GM18507 (cell line): ENCODE data around the gene ELN.
A peak's percentile ranks its signal among the peaks of the same experiment; 100 is the strongest.

ENCODE experiments used
- DNase-seq: peaks from one replicate; pipeline ENCODE4 v3.0.0; 2011; ENCODE audit warnings: low read depth; ENCODE audit not compliant: insufficient read length; ENCODE audit errors: extremely low spot score
- FAIRE-seq: peaks from 2 replicates; lab custom pipeline; 2011; peaks lifted over from hg19 to GRCh38; lab: Jason Lieb, UNC

The ELN gene

DNA sequence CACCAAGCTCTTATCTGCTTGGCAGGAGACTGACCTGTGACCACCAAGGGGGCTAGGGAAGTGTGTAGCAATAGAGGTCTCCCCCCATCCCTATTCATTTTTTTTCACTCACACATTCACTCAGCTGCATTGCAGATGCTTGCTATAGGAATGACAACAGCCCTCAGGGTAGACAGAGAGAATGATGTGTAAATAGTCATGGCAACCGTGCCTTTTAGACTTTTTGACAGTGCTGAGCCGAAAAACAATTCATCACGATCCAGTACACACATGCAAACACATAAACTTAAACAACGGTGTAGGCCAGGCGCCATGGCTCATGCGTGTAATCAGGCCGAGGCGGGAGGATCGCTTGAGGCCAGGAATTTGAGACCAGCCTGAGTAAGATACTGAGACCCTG, 7.6 kb upstream of the ELN start:
- DNase-seq, result no peak
- no peak for FAIRE-seq

DNA sequence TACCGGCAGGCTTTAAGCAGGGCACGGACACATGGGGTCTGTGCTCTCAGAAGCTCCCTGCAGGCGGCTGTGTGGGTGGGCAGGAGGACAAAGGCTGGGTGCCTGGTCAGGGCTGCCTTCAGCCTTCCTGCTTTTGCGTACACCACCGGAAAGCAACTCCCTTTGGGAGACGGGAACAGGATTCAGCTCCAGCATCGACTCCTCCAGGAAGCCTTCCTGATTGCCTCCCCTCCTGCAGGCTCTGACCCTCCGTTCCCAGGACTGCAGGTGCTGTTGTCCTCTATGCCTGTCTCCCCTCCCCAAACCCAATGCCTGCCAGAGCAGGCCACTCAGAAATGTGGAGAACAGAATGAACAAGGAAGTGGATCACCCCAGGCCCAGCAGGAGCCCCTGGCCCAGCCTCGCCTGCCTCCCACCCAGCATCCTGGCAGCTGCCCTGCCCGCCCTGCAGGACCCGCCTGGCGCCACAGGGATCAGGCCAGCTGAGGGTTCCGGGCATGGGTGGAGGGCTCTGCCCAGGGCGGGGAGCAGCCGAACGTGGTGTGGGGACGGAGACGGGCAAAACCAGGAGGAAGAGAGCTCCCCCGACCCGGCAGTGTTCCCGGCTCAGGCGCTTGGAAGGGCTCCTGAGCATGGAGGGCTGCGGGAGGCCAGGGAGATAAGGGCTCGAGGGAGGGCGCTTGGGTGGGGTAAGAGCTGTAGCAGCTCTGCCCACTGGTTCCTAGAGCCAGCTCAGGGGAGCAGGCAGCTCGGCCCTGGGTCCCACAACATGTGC, 6.2 kb upstream of the ELN start:
- FAIRE-seq (no peak), DNase-seq (no peak)

DNA sequence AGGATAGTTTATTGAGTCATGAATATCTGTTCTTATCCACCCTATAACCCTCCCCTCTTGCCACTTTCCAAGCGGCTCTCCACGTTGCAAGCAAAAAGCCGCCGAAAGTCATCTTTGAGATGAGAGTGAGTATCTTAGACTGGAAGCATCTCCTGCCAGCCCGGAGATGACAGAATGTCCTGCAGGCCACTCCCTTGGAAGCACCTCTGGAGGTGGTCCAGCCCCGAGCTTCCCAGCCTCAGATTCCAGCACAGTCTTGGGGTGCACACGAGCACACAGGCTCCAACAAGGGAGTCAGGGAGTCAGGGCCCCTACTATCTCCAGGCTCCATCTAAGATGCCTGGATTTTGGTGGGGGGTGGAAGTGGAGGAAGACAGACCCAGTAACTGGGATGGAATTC, 5.5 kb upstream of the ELN start:
- DNase-seq, result no peak
- FAIRE-seq, result no peak

DNA sequence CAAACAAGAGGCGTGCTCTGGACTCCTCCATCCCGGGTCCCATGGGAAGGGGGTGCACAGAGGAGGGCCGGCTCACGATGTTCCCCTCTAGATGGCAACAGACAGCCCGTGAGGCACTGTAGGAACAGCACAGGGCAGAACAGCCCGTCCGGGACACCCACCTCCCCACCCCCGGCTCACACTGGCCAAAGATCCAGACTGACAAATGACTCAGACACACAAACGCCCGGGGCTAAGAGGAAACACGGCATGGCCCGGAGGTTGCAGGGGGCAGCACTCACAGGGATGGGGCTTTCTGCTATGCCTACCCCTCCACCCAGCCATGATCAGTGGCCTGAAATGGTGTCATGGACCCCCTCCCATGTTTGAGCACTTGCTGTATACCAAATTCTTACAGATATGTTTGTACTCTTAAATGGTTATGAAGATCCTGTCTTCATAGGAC, 4.9 kb upstream of the ELN start:
- FAIRE-seq (no peak), DNase-seq (no peak)

DNA sequence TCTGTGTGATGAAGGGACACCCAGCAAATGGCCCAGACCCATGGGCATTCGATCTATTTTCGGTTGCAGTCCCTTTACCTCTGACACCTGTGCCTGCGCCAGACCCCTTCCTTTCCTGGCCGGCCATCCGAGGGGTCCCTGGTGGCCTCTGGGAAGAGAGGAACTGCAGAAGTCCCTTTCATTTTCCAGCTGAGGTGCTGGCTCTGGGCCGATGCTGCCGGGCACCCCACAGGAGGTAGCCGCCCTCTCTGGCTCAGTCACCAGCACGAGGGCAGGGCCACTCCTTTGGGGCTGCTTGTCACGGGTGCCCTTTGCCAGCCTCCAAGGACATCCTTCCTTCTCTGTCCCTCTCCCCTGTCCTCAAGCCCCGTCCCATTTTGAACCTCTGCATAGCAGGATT, 4.2 kb upstream of the ELN start:
- no peak for DNase-seq
- no peak for FAIRE-seq

DNA sequence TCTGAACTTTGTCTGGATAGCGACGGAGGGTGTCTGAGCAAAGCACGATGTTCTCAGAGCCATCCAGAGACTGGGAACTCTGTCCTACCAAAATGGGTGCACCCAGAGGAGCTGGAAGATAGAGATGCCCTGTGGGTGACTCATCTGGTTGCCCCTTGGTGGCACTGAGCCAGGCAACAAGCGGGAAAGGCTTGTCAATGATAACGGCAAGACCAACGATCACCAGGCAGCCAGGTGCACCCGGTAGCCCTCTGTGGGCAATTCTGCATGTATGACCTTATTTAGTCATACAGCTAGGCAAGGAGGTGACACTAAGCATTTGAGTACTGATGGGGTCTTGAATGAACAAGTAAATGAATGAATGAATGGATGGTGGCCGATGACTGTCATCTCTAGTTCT, 2.8 kb upstream of the ELN start:
- no peak for DNase-seq
- no peak for FAIRE-seq

DNA sequence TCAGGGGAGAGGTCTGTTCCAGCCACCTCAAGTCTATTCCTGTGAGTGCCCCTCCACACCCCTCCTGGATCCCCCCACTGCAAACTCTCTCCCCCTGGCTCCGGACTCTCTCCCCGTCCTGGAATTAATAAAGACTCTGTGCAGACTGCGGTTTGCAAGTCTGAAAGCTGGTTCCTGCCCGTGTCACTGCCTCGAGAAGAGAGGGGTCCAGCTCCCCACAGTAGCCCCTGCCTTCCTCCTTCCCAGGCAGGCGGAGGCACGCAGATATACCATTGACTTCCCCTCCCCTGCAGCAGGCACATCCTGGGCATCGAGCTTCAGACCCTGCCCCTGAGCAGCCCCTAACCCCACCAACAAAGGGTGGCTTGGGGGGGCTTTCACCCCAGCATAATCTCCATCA, 2.2 kb upstream of the ELN start:
- no peak for FAIRE-seq
- no peak for DNase-seq

DNA sequence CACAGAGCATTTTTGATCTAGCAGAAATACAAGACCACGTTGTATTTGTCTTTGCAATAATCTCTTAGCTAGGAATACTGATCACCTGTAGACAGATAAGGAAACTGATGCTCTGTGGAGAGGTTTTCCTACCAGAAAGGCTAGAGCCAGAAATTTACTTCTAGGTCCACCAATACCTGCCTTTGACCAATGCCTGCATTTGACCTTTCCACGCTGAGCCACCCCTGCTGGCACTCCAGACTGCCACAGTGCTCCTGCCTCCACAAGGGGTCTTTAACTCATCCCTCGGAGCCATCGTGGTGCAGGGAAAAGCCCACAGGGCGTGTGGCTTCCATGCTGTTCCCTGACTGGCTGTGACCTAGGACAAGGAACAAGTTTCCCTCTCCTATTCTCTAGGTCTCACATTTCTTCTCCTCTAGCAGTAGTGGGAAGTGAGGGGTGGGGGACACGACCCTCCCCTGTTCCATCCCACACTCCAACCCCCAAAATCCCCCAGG, 1.5 kb upstream of the ELN start:
- DNase-seq, result no peak
- no peak for FAIRE-seq

DNA sequence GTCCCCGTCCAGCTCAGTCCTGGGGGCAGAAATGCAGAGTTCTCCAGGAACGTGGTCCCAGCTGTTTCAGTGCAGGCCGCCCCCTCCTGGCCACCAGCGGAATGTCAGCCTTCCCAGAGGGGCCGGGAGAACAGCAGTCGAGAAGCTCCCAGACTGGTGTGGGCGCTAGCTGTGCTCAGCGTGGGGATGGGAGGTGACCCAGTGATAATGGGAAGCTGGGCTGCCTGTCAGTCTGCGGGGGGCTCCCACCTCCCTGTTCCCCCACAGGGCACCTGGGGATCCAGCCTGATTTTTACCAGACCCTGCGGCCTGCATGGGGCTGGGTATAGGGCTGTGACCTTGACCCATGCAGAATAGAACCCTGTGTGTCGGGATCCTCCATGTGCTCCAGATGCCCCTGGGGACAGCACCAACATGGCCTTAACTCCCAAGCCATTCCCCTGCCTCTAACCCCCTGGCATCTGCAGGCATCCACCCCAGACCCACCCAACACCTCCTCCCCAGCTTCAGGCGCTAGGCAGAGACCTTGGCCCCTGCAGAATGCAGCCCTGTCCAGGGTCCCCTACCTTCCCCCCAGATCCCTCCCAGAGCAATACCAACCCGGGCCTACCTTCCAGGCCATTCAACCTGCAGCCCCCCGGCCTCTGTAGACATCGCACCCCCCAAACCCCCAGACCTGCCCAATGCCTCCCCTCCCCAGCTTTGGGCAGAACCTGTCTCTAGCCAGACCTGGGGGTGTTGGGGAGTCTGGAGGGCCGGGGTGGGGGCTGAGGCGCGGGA, 880 bp upstream of the ELN start:
- peak; percentile 64 for FAIRE-seq
- peak; percentile 63 for DNase-seq

DNA sequence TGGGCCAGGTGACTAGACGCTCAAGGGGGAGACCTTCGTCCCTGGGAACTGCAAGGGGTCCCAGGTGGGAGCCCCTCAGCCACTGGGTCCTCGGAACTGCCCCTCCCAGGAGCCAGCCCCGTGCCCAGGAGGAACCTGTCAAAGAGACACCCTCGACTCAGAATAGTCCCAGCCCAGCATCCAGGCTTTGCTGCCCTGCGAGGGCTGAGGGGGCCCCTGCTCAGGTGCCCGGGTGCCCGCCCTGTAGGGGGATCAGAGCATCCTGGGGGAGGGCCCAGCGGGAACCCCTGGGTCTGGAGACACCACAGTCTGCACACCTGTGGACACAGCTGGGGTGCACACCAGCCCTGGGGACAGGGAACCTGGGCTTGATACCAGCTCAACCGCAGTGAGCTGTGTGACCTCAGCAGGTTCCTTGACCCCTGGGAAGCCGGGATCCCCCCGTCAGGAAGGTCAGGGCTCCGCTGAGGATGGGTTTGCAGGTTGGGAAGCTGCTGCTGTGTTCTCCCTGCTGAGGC, 407 bp downstream of the ELN start:
- FAIRE-seq, result no peak
- DNase-seq, result no peak

DNA sequence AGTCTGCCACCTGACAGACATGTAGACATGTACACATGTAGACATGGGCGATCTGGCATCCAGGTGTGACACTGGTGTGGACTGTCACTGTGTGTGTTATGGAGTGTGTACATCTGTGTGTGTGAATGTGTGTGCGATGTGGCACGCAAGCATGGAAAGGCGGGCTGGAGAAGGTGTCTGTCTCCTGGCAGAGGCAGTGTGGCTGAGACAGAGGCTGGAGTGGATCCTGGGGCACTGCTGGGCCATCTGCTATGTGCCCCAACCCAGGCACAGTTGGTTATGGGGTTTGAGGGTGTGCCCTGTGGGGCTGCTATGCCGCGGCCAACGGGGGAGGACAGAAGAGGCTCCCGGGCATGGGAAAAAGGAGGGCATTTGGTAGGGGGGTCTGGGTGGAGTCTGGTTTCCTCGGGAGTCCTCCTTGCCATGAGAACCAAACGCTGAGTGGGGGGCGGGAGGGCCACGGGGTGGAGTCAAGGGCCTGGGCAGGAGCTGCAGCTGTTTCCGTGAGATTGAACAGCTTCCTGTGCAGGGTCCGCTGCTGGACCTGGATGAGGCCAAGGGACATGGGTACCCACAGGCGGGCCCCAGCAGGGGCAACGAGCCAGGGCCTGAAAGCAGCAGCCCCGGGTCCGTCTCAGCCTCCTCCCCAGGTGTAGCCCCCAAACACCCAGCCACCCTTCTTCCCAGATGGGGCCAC, 1.3 kb downstream of the ELN start:
- DNase-seq (no peak), FAIRE-seq (no peak)

DNA sequence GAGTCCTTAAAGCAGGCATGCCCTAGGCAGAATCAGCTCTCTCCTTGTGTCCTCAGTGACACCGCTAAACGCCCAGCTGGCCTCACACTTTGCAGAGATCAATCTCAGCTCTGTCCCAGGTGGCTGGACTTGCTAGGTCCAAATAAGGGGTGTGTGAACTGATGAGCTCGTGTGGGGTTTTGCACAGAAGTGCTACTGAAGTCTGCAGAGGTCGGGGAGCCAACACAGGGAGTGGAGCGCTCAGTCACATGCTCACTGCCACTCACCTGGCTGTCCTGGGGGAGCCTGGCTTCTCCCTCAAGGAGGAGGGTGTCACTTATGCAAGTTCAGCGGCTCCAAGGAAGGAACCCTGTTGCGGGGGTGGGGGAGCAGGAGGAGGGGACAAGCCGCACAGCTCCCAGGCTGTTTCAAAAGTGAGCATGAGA, 2.0 kb downstream of the ELN start:
- no peak for DNase-seq
- no peak for FAIRE-seq

DNA sequence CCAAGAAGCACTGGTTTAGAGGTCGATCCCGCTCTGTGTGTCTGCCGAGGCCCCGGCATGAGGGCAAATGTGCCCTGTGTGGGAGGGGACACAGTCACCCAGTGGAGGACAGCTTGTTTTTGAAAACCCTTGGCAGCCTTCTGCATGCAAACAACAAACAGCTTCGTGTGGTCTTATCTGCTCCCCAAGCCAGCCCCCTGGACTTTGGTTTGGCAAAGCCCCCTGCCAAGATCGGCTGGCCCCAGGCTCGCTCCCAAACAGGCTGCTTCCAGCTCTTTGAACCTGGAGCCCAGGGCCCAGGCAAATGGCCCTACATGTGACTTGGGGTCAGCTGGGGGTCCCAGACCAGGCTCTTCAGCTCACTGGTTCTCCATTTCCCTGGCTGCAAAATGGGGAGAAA, 2.9 kb downstream of the ELN start:
- FAIRE-seq (no peak), DNase-seq (no peak)

DNA sequence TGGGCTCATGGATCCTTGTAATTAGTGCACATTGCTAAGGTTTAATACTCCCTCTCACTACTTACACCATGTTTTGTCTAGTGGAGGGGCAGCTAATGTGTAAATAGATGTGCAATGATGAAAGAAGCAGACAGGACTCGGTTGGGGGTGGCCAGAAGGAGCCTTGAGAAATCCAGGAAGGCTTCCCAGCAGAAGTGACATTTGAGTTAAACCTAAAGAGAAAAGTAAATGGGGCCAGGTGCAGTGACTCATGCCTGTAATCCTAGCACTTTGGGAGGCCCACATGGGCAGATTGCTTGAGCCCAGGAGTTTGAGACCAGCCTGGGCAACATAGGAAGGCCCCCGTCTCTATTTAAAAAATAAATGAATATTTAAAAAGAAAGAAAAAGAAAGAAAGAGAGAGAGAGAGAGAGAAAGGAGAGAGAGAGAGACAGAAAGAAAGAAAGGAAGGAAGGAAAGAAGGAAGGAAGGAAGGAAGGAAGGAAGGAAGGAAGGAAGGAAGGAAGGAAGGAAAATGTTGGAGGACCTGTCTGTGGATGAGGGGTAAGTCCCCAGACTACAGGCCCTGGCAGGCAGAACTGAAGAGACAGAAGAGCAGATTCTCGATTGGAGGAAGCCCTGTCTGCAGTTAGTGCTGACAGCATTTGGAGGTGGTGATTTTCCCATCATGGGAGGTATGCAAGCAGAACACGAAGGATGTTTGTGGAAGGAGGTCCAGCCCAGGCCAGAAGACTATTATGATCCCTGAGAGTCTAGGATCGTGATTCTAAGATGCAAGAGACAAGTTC, 3.6 kb downstream of the ELN start:
- DNase-seq, result no peak
- no peak for FAIRE-seq

DNA sequence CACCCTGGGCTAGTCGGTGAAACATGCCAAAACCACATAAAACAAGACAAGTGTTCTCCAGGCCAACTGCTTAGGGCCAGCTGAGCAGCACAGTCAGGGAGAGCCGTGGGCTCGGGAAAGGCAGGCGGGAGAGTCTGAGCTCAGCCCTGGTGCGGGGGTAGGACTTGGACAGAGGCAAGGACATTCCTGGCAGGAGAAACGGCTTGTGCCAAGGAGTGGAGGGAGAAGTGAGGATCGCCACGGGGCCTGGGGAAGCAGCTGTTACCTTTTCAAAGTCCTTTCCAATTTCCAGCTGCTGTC, 4.2 kb downstream of the ELN start:
- DNase-seq (no peak), FAIRE-seq (no peak)

DNA sequence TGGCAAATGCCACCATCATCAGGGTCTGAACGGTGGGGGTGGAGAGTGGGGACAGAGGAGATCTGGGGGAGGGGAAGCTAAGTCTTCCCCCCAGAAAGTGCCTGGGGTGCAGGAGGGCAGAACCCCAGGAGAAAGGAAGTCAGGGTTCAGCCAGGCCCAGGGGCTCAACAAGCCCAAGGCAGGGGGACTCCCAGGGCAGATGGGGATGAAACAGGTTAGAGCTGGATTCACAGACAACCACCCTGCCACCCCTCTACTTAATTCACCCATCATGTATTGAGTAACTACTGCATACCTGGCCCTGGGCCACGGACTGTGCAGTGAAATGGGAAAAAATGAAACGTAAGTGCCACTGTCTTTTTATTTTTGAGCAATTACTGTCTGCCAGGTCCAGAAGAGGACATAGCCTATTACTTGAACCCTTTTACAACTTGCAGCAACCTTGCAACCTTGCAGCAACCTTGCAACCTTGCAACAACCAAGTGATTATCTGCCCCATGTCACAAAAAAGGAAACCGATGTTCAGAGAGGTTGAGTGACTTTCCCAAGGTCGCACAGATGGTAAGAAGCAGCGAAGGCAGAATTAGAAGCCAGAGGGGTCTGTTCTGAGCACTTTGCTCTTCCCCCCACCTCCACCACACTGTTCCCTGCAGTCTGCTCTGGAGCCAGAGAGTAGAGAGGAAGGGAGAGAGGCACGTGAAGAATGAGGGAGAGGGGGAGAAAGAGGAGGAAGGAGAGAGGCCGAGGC, 4.8 kb downstream of the ELN start:
- no peak for DNase-seq
- no peak for FAIRE-seq

DNA sequence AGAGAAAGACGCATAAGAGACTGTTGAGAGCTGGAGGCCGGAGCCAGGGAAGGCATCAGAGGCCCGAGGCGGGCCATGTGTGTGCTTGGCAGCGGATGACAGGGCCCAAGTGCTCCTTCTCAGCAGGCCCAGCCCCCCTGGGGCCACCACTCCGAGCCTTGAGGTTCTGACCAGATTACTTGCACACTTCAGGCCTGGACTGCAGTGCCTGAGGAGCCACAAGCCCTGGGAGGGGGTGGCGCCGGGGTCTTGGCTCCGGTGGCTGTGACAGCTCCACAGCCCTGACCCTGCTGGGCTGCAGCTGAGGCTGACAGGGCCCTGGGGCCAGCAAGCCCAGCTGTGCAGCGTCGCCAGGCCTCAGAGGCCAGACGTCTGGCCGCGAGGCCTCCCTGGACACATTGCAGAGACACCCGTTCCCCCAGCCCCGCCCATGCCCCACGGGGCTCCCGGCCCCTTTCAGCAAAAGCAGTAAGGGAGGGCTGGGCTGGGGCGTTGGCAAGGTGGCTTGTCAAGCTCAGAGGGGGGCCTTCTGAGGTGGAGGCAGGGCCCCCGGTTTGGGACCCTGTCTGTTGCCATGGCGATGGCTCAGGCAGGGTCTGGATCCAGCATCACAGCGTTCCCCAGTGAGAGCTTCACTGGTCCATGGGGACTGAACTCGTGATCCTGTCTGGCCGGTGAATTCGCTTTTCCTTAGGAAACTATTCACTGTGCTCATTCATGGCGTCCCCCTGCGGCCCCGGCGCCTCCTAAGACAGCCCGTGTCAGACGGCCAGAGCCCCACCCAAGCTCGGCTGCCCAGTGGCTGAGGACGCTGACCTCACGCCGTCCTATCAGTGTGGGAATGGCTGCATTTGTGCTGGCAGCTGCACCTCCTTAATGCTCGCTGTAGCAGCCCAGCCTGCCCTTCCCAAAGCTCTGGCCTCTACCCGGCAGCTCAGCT, 5.7 kb downstream of the ELN start:
- FAIRE-seq, result no peak
- no peak for DNase-seq

DNA sequence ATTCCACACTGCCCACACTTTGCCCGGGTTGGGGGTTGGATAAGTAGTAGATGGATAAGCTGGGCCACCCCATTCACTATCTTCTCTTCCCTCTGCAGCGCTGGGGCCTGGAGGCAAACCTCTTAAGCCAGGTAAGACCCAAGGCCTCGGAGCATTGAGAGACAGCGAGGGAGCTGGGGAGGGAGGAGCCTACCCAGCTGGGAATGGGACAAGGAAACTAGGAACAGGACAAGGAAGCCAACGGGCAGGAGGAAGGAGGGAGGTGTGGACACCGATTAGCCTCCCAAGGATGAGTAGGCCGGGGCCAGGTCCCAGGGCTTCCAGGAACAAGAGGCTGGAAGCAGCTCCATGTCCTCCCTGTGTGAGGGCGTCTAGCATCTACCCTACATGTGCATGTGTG, 9.6 kb downstream of the ELN start:
- no peak for FAIRE-seq

More for the DNA sequence above, 9.6 kb downstream of the ELN start:
- no peak for DNase-seq
